IPS-NIHi11 (cell line): ENCODE data around the gene ZNF117.
"Not testable (repeated sequence)": the region's sequence is repeated elsewhere in the genome, so short reads cannot be mapped to it uniquely, and the experiment has no call there.

Experiments used
- DNase-seq: peaks from one replicate; pipeline ENCODE4 v3.0.0; 2012; ENCODE audit warnings: mixed read lengths, low spot score

The ZNF117 gene

DNA sequence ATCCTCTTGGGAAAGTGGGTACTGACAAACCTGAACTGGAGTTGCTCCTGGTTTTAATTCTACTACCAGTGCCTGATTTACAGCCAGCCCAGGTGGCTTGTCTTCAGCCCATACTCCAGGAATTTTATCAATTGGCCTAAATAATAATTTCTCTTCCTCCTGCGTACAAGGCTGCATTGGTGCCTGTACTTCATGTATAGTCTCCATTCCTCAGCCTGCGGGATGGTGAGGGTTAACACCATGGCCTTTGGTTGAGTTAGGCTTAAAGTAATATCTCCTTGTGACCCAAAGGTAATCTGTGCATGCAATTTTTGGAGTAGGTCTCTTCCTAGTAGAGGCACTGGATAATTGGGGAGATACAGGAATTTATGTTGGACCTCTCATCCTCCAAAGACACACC is 5.5 kb upstream of the ZNF117 start:
- no peak for DNase-seq

DNA sequence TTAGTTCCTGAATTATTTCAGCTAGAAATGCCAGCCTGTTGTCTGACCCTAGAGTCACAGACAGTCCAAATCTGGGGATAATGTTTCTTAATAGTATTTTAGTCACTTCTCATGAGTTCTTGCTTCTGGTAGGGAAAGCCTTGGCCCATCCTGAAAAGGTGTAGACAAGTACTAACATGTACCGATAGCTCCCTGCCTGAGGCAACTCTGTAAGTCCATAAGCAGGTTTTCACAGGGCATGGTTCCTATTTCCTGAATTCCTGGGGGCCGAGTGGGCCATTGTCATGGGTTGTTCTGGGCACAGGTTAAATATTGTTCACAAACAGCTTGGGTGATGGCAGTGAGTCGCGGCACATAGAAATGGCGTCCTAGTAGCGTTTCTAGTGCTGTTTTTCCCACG is 3.1 kb upstream of the ZNF117 start:
- no peak for DNase-seq

DNA sequence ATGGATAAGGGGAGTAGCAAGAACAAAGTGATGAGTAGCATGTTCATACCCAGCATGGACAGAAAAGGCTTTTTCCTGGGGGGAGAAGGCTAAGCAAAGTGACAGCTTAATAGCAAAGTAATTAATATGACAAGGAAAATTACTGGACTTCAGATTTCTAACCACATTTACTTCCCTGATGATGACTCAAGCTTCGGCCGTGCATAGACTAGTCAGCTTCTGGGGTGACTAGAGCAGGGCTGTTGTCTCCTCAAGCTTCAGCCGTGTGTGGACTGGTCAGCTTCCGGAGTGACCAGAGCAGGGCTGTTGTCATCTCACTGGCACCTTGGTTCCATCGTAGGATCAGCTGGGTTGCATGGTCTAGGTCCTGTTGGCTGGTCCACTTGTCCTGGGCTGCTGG is 2.1 kb upstream of the ZNF117 start:
- DNase-seq = no peak

DNA sequence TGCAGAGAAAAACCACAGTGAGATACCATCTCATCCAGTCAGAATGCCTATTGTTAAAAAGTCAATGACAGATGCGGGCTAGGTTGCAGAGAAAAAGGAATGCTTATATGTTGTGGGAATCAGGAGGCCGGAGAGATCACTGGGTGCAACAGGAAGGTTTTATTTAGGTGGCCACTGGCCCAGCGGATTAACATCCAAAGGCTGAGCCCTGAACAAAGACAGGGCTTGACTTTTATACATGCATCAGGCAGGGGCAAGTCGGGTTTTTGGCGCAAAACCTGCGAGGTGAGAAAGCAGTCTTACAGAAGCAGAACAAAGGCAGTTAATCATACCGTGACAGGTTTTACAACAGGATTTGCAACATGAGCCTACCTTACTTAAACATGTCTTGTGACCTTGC is 620 bp downstream of the ZNF117 start:
- no peak for DNase-seq

DNA sequence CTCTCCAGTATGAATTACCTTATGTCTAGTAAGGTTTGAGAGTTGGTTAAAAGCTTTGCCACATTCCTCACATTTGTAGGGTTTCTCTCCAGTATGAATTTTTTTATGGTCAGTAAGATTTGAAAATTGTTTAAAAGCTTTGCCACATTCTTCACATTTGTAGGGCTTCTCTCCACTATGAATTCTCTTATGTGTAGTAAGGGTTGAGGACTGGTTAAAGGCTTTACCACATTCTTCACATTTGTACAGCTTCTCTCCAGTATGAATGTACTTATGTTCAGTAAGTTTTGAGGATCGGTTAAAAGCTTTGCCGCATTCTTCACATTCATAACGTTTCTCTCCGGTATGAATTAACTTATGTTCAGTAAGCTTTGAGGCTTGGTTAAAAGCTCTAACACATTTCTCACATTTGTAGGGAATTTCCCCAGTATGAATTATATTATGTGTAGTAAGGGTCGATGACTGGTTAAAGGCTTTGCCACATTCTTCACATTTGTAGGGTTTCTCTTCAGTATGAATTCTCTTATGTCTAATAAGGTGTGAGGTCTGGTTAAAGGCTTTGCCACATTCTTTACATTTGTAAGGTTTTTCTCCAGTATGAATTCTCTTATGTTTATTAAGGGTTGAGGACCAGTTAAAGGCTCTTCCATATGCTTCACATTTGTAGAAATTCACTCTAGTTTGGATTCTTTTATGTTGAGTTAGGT is 12.2 kb downstream of the ZNF117 start:
- no peak for DNase-seq

DNA sequence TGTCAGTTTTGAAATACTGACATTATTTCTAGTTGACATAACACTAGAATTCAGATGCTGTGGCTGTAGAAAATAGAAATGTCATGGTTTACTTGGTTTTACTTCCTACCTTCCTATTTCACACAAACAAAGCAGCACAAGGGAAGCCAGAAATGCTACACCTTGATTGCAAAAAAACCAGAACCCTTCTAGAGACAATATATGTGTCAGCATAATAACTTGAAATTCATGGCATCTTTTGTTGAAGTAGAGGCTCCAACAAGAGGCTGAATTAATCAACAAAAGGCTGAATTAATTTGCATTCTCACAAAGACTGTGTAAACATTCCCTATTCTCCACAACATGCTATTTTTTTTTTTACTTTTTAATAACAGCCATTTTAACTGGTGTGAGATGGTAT is 25.2 kb downstream of the ZNF117 start:
- no peak for DNase-seq

DNA sequence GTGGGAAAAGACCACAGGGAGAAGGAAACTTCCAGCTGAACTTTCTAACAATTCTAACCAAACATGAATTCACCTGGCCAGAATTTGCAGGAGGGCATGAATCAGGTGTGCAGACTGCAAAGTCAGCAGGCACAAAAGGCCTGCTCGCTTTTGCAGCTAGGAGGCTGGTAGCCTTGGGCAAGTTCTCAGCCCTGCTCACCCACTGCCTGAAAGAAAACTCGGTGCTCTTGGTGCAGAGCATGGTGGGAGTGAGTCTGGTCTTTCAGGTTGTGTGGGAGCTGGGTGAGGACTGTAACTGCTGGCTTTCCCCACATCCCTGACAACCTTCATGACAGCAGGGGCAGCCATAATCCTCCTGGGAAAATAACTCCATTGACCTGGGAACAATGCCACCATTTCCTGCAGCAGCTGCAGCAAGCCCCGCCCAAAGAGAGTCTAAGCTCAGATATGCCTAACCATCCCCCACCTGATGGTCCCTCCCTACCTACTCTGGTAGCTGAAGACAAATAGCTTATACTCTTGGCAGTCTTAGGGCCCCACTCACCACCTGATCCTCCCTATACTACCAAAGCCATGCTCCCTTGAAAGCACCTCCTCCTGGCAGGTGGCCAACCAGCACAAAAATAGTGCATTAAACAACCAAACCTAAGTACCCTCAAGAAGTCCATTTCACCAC is 31.6 kb downstream of the ZNF117 start:
- peak; percentile 15 for DNase-seq

DNA sequence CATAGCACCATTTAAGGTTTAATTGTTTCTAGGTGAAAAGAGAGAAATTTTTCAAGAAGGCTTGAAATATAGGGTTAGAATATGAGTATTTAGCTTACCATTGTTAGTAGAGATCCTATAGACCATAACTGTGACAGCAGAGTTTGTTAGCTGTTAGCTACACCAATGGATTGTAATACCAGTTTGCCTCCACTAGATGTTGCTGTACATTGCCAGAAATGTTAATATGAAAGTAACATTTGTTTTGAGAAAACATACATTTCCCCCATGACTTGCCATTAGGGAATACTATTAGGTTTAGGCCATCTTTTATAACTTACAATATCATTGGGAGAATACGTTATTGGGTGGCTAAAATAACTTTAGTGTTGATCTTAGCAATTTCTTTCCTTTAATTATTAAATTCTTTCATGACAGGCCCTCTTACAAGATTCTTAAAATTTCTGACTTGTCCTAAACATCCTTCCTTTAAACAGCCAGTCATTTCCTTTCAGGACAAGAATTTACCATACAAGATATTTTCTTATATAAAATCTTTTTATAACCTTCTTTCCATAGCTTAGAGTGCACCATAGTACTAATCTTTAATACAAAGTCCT is 39.5 kb downstream of the ZNF117 start:
- DNase-seq = peak; percentile 34

DNA sequence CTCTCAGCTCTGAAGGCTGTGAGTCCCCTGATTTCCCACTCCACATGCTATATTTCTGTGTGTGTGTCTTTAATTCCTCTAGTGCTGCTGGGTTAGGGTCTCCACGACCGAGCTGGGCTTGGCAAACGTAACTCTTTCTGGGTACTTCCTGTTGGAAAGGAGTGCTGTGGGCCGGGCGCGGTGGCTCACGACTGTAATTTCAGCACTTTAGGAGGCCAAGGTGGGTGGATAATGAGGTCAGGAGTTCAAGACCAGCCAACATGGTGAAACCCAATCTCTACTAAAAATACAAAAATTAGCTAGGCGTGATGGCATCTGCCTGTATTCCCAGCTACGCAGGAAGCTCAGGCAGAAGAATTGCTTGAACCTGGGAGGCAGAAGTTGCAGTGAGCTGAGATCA is 40.2 kb downstream of the ZNF117 start:
- not testable (repeated sequence) for DNase-seq

DNA sequence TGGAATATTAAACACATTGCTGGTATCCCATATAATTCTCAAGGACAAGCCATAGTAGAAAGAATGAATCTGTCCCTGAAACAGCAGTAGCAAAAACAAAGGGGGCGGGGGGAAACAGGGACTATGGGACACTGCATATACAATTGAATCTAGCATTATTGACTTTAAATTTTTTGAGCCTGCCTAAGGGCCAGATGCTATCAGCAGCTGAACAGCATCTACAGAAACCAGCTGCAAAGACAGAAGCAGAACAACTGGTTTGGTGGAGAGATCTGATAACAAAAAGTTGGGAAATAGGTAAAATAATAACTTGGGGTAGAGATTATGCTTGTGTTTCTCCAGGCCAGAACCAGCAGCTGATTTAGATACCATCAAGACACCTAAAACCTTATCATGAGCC is 42.1 kb downstream of the ZNF117 start:
- DNase-seq = not testable (repeated sequence)

DNA sequence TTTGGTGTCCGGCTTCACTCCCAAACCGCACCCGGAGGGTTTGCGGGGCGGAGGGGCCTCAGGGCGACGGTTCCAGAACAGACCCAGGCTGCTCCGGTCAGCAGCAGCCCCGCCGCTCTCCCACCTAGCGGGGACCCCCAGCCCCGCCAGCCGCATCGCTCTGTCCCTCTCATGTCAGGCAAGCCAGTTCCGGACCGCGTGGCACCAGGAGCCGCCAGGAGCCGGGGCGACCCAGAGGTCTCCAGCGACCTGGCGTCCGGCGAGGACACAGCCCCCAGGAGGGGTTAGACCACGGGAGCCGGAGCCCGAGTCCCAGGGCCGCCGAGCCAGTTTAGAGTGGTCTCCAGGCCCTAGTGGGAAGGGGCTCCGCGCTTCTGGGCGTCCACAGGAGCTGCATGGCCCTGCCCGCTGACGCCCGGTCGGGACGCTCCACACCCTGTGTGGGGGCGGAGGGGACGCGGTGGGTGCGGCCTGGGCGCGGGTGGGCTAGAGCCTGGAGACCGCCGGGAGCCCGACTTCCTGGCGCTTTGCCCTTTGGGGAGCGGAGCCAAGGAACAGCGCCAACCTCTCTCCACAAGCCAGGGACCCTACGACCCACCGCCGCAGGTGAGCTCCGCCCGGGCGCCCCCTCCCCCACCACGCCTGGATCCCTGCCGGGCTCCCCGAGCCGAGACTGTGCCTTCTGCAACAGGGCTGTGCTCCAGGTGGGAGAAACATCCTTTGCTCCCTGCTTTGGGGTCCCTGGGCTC is 43.4 kb downstream of the ZNF117 start:
- peak; percentile 32 for DNase-seq

DNA sequence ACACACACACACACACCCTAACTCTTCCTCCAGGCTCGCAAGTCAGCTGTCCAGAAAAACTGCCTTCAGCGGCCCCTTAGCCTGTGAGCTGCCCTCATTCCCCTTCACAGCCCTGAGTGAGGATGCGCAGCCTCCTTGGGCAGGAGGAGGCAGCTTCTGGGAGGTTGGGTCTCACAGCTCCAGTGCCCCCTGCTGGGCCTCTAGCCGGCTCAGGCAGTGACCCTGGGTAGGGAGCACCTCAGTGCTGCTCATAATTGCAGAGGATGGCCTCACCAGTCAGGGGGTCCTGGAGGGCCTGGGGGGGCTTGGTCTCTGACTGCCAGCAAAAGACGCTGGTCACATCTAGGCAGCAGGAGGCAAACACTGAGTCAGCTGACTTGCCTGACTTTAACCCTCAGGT is 44.1 kb downstream of the ZNF117 start:
- peak; percentile 51 for DNase-seq

DNA sequence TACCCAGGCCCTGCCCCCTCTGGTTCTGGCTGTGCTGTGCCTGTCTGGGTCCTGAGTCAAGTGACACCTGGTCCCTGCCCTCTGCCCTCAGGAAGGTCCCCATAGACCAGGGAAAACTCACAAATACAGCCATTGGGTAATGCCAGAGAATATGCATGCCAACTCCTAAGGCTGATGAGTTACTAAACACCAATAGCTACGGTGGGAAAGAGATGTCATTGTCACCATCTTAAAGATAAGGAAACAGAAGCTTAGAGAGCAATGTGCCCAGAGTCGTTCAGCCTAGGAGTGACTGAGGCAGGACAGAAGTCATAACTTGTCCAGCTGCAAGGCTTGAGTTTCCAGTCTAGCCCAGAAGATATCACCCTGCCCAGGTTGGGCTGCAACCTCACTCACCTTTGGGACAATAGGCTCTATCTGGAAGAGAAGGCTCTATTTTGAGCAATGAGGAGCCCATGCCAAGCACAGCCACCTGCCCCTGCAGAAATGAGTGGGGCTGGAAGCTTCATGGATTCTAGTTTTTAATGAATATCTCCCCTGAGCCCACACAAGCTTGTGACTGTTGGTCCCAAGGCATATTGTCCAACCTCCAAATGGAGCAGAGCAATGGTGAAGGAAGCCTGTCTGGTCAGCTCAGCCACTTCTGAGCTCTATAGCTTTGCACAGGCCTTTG is 45.2 kb downstream of the ZNF117 start:
- DNase-seq = no peak

DNA sequence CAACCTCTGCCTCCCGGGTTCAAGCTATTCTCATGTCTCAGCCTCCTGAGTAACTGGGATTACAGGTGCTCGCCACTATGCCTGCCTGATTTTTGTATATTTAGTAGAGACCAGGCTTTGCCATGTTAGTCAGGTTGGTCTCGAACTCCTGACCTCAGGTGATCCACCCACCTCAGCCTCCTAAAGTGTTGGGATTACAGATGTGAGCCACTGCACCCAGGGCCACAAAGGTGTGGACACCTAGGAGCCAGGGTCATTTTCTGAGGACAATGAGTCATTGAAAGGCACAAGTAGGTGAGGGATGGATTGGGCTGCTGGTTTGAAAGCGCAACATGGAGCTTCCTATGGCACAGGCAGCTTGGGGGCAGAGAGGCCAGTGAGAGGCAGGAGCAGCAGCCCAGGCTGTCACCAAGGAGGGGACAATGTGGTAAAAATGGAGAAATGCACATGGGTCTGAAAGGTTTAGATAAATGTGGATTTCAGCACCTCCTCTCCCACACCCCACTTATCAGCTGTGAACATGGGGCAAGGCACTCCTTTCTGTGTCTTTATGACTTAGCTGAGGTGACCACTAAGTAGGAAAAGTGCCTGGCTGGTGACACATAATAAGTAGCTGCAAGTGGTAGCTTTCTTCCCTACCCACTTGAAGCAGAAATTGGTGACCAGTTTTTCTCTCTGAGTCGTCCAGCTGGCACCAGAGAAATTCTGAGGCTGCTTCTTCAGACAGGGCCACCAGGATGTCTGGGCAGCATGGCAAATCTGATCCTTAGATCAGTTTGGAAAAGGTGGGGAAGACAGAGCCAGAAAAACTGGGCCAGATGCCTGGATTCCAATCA is 46.0 kb downstream of the ZNF117 start:
- DNase-seq = not testable (repeated sequence)

DNA sequence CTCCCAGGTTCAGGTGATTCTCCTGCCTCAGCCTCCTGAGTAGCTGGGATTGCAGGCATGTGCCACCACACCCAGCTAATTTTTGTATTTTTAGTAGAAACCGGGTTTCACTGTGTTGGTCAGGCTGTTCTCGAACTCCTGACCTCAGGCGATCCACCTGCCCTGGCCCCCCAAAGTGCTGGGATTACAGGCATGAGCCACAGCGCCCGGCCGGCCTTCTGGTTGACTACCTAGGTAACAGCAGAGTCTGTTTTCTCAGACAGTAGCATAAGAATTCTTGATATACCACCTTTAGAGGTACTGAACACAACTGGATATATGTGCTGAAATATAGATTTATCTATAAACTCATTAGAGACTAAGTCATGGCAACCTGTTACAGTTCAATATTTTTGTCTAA is 50.8 kb downstream of the ZNF117 start:
- DNase-seq = not testable (repeated sequence)

DNA sequence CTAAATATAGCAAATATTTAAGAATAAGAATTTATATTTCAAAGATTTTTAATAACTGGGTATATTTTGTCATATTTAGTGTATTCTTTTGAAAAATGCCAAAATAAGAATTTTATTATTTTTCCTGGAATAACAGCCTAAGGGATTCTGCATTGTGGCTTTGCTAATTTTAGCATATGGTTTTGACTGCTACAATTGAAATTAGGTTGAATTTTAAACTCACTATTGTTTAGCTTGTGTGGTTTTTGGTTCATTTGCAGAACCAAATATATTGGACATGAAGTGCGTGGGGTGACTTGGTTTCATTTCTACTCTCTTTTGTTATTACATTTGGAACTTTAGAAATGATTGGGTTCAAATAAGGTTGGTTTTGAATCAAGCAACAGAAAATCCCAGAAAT is 52.3 kb downstream of the ZNF117 start:
- DNase-seq = no peak

DNA sequence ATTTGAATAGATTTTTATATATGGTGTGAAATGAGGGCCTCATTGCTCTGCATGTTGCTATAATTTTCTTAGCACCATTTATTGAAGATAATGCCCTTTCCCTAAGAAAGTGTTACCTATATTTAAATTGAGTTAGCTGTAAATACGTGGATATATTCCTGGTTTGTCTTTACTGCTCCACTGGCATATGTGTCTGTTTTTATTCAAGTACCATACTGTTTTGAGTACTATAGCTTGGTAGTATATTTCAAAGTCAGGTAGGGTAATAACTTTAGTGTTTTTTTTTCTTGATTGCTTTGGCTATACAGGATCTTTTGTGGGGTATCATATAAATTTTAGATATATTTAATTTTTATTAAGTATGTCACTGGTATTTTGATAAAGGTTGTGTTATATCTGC is 56.4 kb downstream of the ZNF117 start:
- no peak for DNase-seq

DNA sequence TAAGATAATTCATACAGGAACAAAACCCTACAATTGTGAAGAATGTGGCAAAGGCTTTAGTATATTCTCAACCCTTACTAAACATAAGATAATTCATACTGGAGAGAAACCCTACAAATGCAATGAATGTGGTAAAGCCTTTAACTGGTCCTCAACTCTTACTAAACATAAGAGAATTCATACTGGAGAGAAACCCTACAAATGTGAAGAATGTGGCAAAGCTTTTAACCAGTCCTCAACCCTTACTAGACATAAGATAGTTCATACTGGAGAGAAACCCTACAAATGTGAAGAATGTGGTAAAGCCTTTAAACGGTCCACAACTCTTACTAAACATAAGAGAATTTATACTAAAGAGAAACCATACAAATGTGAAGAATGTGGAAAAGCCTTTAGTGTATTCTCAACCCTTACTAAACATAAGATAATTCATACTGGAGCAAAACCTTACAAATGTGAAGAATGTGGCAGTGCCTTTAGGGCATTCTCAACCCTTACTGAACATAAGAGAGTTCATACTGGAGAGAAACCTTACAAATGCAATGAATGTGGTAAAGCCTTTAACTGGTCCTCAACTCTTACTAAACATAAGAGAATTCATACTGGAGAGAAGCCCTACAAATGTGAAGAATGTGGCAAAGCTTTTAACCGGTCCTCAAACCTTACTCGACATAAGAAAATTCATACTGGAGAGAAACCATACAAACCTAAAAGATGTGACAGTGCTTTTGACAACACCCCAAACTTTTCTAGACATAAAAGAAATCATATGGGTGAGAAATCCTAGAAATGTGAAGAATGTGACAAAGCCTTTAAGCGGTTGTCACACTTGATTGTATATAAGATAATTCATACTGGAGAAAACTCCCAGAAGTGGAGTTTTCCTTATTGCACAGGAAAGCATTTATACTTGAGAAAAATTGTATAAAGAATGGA is 62.3 kb downstream of the ZNF117 start:
- not testable (repeated sequence) for DNase-seq
